ENCODE results near the gene XIRP1. TPM values are rescaled to one million over a fixed set of nuclear protein-coding genes. Genes with fewer than 3 reads are reported as not detected.
A peak's percentile ranks its signal among the peaks of the same experiment; 100 is the strongest.

Gene XIRP1
- total RNA-seq, 1 donor from 2014 or later, result 0.21 TPM

GRCh38 chr3:39148435-39149058 lies 43.8 kb downstream of the XIRP1 start:
- TF ChIP-seq CTCF (IDR thresholded peaks at IDR 0.05; ENCODE audit: unreplicated experiment), result no peak
- Mint-ChIP-seq H3K27me3 (ENCODE audit: unreplicated experiment) (peaks cover 30% of the 10 kb centered on the region), H3K36me3 (ENCODE audit: low read depth, unreplicated experiment) (peaks cover 42% of the 10 kb centered on the region), H3K4me1 (ENCODE audit: unreplicated experiment) (peaks cover 74% of the 10 kb centered on the region), H3K4me3 (ENCODE audit: unreplicated experiment) (peak overlapping the region; percentile 70), H3K9me3 (ENCODE audit: unreplicated experiment) (no peaks in the 10 kb centered on the region), H3K27ac (ENCODE audit: unreplicated experiment) (peak overlapping the region; percentile 99)
- DNase-seq (ENCODE audit: low spot score), result no peak

GRCh38 chr3:39147711-39148434 lies 44.5 kb downstream of the XIRP1 start:
- Mint-ChIP-seq H3K27me3 (ENCODE audit: unreplicated experiment) (peaks cover 30% of the 10 kb centered on the region), H3K36me3 (ENCODE audit: low read depth, unreplicated experiment) (peaks cover 44% of the 10 kb centered on the region), H3K9me3 (ENCODE audit: unreplicated experiment) (no peaks in the 10 kb centered on the region), H3K4me3 (ENCODE audit: unreplicated experiment) (peak overlapping the region; percentile 70), H3K4me1 (ENCODE audit: unreplicated experiment) (peaks cover 76% of the 10 kb centered on the region), H3K27ac (ENCODE audit: unreplicated experiment) (peak overlapping the region; percentile 99)
- TF ChIP-seq CTCF (IDR thresholded peaks at IDR 0.05; ENCODE audit: unreplicated experiment), result no peak
- DNase-seq (ENCODE audit: low spot score), result peak; percentile 55

GRCh38 chr3:39146611-39147591 lies 45.5 kb downstream of the XIRP1 start:
- H3K27me3 Mint-ChIP-seq (ENCODE audit: unreplicated experiment), result peaks cover 21% of the 10 kb centered on the region

GRCh38 chr3:39146083-39146501 lies 46.3 kb downstream of the XIRP1 start:
- DNase-seq (ENCODE audit: low spot score), result no peak
- Mint-ChIP-seq H3K4me3 (ENCODE audit: unreplicated experiment) (peak overlapping the region; percentile 79), H3K27ac (ENCODE audit: unreplicated experiment) (peak overlapping the region; percentile 2), H3K9me3 (ENCODE audit: unreplicated experiment) (no peaks in the 10 kb centered on the region), H3K36me3 (ENCODE audit: low read depth, unreplicated experiment) (peaks cover 45% of the 10 kb centered on the region), H3K4me1 (ENCODE audit: unreplicated experiment) (peaks cover 78% of the 10 kb centered on the region), H3K27me3 (ENCODE audit: unreplicated experiment) (peaks cover 20% of the 10 kb centered on the region)
- TF ChIP-seq CTCF (IDR thresholded peaks at IDR 0.05; ENCODE audit: unreplicated experiment), result no peak

More at GRCh38 chr3:39146611-39147591, 45.5 kb downstream of the XIRP1 start:
- H3K4me3 Mint-ChIP-seq (ENCODE audit: unreplicated experiment), result peak overlapping the region; percentile 70
- DNase-seq (ENCODE audit: low spot score), result no peak
- peaks cover 45% of the 10 kb centered on the region for H3K36me3 Mint-ChIP-seq (ENCODE audit: low read depth, unreplicated experiment)
- no peaks in the 10 kb centered on the region for H3K9me3 Mint-ChIP-seq (ENCODE audit: unreplicated experiment)
- no peak for TF ChIP-seq CTCF (IDR thresholded peaks at IDR 0.05; ENCODE audit: unreplicated experiment)
- H3K4me1 Mint-ChIP-seq (ENCODE audit: unreplicated experiment), result peaks cover 78% of the 10 kb centered on the region
- H3K27ac Mint-ChIP-seq (ENCODE audit: unreplicated experiment), result peak overlapping the region; percentile 99
